IMR-90 (cell line): ENCODE results near the gene AMACR. TPM values are rescaled to one million over a fixed set of nuclear protein-coding genes. Genes with fewer than 3 reads are reported as not detected.

Experiments used
- ATAC-seq: fragments of 200-7000 bp; cut with Tn5 transposase; 2 replicates; pipeline ENCODE4 v1.9.1; 2020; ENCODE audit warnings: low read depth, mild to moderate bottlenecking, moderate library complexity
- BruUV-seq: library from RNA; stranded (reverse); fragments of 400-500 nt; replicated peaks from 2 replicates; lab custom pipeline; 2021; lab: Mats Ljungman, UMichigan
- CTCF ChIA-PET: fragments of 300-600 bp; formaldehyde crosslinking; extraction: SDS; loops from one replicate; lab custom pipeline; 2021; ENCODE audit warnings: antibody characterized with exemption; lab: Yijun Ruan, JAX
- POLR2A ChIA-PET: fragments of 300-600 bp; sonication (Branson Sonifier 250); formaldehyde crosslinking; loops from one replicate; lab custom pipeline; 2022; ENCODE audit warnings: antibody characterized with exemption; ENCODE audit not compliant: unreplicated experiment; lab: Charles Lee
- DNase-seq: peaks from one replicate; pipeline ENCODE4 v3.0.0; 2013
- H2AFZ ChIP-seq: replicated peaks from 2 replicates; pipeline ENCODE3; 2013; ENCODE audit warnings: low read length, mild to moderate bottlenecking; ENCODE audit not compliant: poor library complexity
- H2AK5ac ChIP-seq: 2 replicates; pipeline ENCODE4 v1.6.1; 2013; ENCODE audit warnings: low read depth, low read length, inconsistent platforms
- H2AK9ac ChIP-seq: replicated peaks from 2 replicates; pipeline ENCODE3; 2013; ENCODE audit warnings: mild to moderate bottlenecking, low read depth, low read length, moderate library complexity; ENCODE audit not compliant: poor library complexity
- H2BK120ac ChIP-seq: 2 replicates; pipeline ENCODE4 v1.6.1; 2013; ENCODE audit warnings: low read depth, low read length, inconsistent platforms
- H2BK15ac ChIP-seq: 3 replicates; pipeline ENCODE4 v1.6.1; 2013; ENCODE audit warnings: low read depth, low read length, inconsistent platforms
- H2BK20ac ChIP-seq: 2 replicates; pipeline ENCODE4 v1.6.1; 2013; ENCODE audit warnings: low read depth, mild to moderate bottlenecking, inconsistent platforms, low read length, moderate library complexity
- H2BK5ac ChIP-seq: 2 replicates; pipeline ENCODE4 v1.6.1; 2013; ENCODE audit warnings: mild to moderate bottlenecking, low read depth, low read length, inconsistent platforms; ENCODE audit not compliant: poor library complexity, severe bottlenecking
- H3K14ac ChIP-seq: replicated peaks from 2 replicates; pipeline ENCODE4 v1.6.1; 2013; ENCODE audit warnings: low read depth, low read length, inconsistent platforms
- H3K18ac ChIP-seq: 2 replicates; pipeline ENCODE4 v1.6.1; 2013; ENCODE audit warnings: low read depth, low read length, control low read depth
- H3K23ac ChIP-seq: 2 replicates; pipeline ENCODE4 v1.6.1; 2013; ENCODE audit warnings: low read depth, low read length, inconsistent platforms
- H3K27ac ChIP-seq: 2 replicates; pipeline ENCODE4 v1.5.1; 2013; ENCODE audit warnings: mild to moderate bottlenecking, control low read depth, low read length; ENCODE audit not compliant: insufficient read depth
- H3K27me3 ChIP-seq: 2 replicates; pipeline ENCODE4 v1.6.1; 2013; ENCODE audit warnings: low read length; ENCODE audit not compliant: control insufficient read depth, insufficient read depth
- H3K36me3 ChIP-seq: 2 replicates; pipeline ENCODE4 v1.6.1; 2013; ENCODE audit warnings: low read length, mixed read lengths; ENCODE audit not compliant: control insufficient read depth, insufficient read depth
- H3K4ac ChIP-seq: 2 replicates; pipeline ENCODE4 v1.6.1; 2013; ENCODE audit warnings: low read depth, low read length, inconsistent platforms
- H3K4me1 ChIP-seq: 2 replicates; pipeline ENCODE4 v1.6.1; 2013; ENCODE audit warnings: low read length, mixed read lengths; ENCODE audit not compliant: control insufficient read depth, insufficient read depth
- H3K4me2 ChIP-seq: 2 replicates; pipeline ENCODE4 v1.6.1; 2013; ENCODE audit warnings: low read depth, mild to moderate bottlenecking, control low read depth, low read length, moderate library complexity
- H3K4me3 ChIP-seq: 2 replicates; pipeline ENCODE4 v1.5.1; 2013; ENCODE audit warnings: low read depth, mild to moderate bottlenecking, control low read depth, low read length, moderate library complexity; ENCODE audit not compliant: insufficient read depth
- H3K56ac ChIP-seq: 2 replicates; pipeline ENCODE4 v1.6.1; 2013; ENCODE audit warnings: low read length, inconsistent platforms; ENCODE audit not compliant: insufficient read depth; ENCODE audit errors: extremely low read depth
- H3K79me1 ChIP-seq, 2 experiments: 2 replicates each; pipeline ENCODE4 v1.6.1; 2013; ENCODE audit warnings: low read length in 2 of 2, inconsistent platforms in 1 of 2, low read depth in 1 of 2
- H3K9ac ChIP-seq: 2 replicates; pipeline ENCODE4 v1.6.1; 2013; ENCODE audit warnings: low read depth, low read length, control low read depth
- H3K9me1 ChIP-seq: 2 replicates; pipeline ENCODE4 v1.6.1; 2013; ENCODE audit warnings: low read length, inconsistent platforms; ENCODE audit not compliant: insufficient read depth
- H3K9me3 ChIP-seq: 2 replicates; pipeline ENCODE4 v1.6.1; 2013; ENCODE audit warnings: low read length; ENCODE audit not compliant: control insufficient read depth, insufficient read depth
- H4K20me1 ChIP-seq: 2 replicates; pipeline ENCODE4 v1.6.1; 2013; ENCODE audit warnings: low read length, inconsistent platforms; ENCODE audit not compliant: insufficient read depth
- H4K5ac ChIP-seq: 2 replicates; pipeline ENCODE4 v1.6.1; 2013; ENCODE audit warnings: mild to moderate bottlenecking, low read depth, low read length, control low read depth
- H4K8ac ChIP-seq, 2 experiments: 2 replicates each; pipeline ENCODE4 v1.6.1; 2013; ENCODE audit warnings: low read depth in 2 of 2, low read length in 2 of 2, control low read depth in 1 of 2, inconsistent platforms in 1 of 2
- H4K91ac ChIP-seq: 2 replicates; pipeline ENCODE4 v1.6.1; 2013; ENCODE audit warnings: low read depth, low read length, inconsistent platforms; ENCODE audit not compliant: insufficient read depth
- CEBPB ChIP-seq: IDR thresholded peaks from 2 replicates; pipeline ENCODE4 v1.6.1; 2012; ENCODE audit warnings: low read depth, low read length, improper control_type of control experiment
- FOS ChIP-seq: fragments of 150-350 bp; IDR thresholded peaks from 2 replicates; pipeline ENCODE4 v1.6.1; 2016; ENCODE audit warnings: low read depth, low read length
- MAFK ChIP-seq: IDR thresholded peaks from 2 replicates; pipeline ENCODE4 v1.6.1; 2012; ENCODE audit warnings: low read depth, low read length, improper control_type of control experiment
- SMC3 ChIP-seq: fragments of 150-350 bp; IDR thresholded peaks from 2 replicates; pipeline ENCODE4 v1.6.1; 2016; ENCODE audit warnings: low read depth, mild to moderate bottlenecking, antibody characterized with exemption, low read length, moderate library complexity
- WGBS, 2 experiments: methylation state at CpG; one replicate each; pipeline versions ENCODE4 v1.1.5 to v1.1.7; 2013; ENCODE audit warnings: missing lambda C conversion rate in 2 of 2; ENCODE audit not compliant: insufficient read length in 1 of 2; ENCODE audit errors: extremely low coverage in 2 of 2; 5-methylcytosine and 5-hydroxymethylcytosine counted together
- dilution Hi-C: fragments of 300-500 bp; cut with HindIII; formaldehyde crosslinking; loops from one replicate; pipeline ENCODE4 v1.14.3; 2018; ENCODE audit warnings: low sequenced_read_pairs; ENCODE audit not compliant: unreplicated experiment
- in situ Hi-C: fragments of 300-500 bp; cut with MboI; formaldehyde crosslinking; loops from 3 replicates; pipeline ENCODE4 v1.14.3; 2019; ENCODE audit warnings: low sequenced_read_pairs, inconsistent platforms, mixed read lengths
- intact Hi-C: fragments of 100-400 bp; cut with micrococcal nuclease; formaldehyde crosslinking; loops from 2 replicates; pipeline ENCODE4 v1.10.0; 2022
- polyA plus RNA-seq, 3 experiments: library from polyadenylated mRNA; depleted of rRNA; stranded (reverse); fragments of >200 nt; gene quantifications; 2 replicates each; pipeline ENCODE4 v1.2.3, GENCODE V29; 2012; ENCODE audit warnings: low replicate concordance in 1 of 3
- total RNA-seq: library from RNA; depleted of rRNA; stranded (reverse); fragments of >200 nt; gene quantifications from 2 replicates; pipeline ENCODE4 v1.2.3, GENCODE V29; 2012
- TF ChIP-seq, protein P1 (sequence below): fragments of 150-350 bp; IDR thresholded peaks from 2 replicates; pipeline ENCODE4 v1.6.1; 2016; ENCODE audit warnings: low read depth, mild to moderate bottlenecking, low read length, moderate library complexity, borderline replicate concordance

The AMACR gene
- total and polyA plus RNA-seq, 2 of the 4 experiments (the other 2 are of a cell fraction), result 8.2 to 12.9 TPM

DNA sequence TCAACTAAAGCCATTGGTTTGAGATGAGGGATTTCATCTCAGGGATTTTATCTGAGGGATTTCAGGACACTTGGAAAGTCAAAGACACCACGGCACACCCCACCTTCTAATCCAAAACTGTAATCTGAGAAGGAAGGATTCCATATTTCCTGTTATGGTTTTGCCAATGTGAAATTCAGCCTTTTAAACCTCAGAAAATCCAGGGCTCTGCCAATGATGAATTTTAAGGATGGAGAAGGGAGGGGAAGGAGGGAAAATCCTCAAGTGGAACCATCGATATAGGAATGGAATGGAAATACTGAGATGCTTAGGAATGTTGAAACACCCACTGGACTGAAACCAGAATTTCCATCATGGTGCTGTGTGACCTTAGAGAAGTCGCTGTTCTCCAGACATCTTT, 29.9 kb upstream of the AMACR start:
- Histone ChIP-seq H3K9me3 (no peaks in the 10 kb centered on the region), H3K9ac (no peak overlapping the region), H4K5ac (no peak overlapping the region), H4K8ac (no peak overlapping the region), H2BK15ac (no peak overlapping the region), H3K9me1 (no peaks in the 10 kb centered on the region; the same call in 1 of the 2 replicates), H3K4me2 (no peak overlapping the region), H3K18ac (no peak overlapping the region), H3K36me3 (no peaks in the 10 kb centered on the region), H2AK5ac (no peak overlapping the region), H2BK20ac (no peak overlapping the region), H2AK9ac (no peak overlapping the region), H4K20me1 (no peaks in the 10 kb centered on the region), H3K4ac (no peak overlapping the region), H2BK5ac (no peak overlapping the region), H3K4me1 (no peaks in the 10 kb centered on the region), H3K27ac (no peak overlapping the region), H4K91ac (no peak overlapping the region), H3K79me1 (no peaks in the 10 kb centered on the region), H3K4me3 (no peak overlapping the region), H2AFZ (no peak overlapping the region), H3K23ac (no peak overlapping the region), H3K27me3 (no peaks in the 10 kb centered on the region), H3K14ac (no peak overlapping the region), H3K56ac (no peak overlapping the region), H2BK120ac (no peak overlapping the region)
- POLR2A ChIA-PET, result no interaction called here
- WGBS, 2 experiments, result no CpG with 5 or more reads among the region's 3 CpGs
- TF ChIP-seq FOS (no peak), CEBPB (no peak), SMC3 (no peak), MAFK (no peak)
- TF ChIP-seq, protein P1, sequence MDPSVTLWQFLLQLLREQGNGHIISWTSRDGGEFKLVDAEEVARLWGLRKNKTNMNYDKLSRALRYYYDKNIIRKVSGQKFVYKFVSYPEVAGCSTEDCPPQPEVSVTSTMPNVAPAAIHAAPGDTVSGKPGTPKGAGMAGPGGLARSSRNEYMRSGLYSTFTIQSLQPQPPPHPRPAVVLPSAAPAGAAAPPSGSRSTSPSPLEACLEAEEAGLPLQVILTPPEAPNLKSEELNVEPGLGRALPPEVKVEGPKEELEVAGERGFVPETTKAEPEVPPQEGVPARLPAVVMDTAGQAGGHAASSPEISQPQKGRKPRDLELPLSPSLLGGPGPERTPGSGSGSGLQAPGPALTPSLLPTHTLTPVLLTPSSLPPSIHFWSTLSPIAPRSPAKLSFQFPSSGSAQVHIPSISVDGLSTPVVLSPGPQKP, result no peak
- intact Hi-C loops (no loop called here), dilution Hi-C loops (no loop called here), in situ Hi-C loops (no loop called here)
- DNase-seq (no peak), ATAC-seq (no peak)
- CTCF ChIA-PET, result no interaction called here
- BruUV-seq, result no TSS peak
